ENCODE results near the gene SYT9. TPM values are rescaled to one million over a fixed set of nuclear protein-coding genes. Genes with fewer than 3 reads are reported as not detected.

Gene SYT9
- total RNA-seq, 1 experiment from 2014 or later = not detected

DNA sequence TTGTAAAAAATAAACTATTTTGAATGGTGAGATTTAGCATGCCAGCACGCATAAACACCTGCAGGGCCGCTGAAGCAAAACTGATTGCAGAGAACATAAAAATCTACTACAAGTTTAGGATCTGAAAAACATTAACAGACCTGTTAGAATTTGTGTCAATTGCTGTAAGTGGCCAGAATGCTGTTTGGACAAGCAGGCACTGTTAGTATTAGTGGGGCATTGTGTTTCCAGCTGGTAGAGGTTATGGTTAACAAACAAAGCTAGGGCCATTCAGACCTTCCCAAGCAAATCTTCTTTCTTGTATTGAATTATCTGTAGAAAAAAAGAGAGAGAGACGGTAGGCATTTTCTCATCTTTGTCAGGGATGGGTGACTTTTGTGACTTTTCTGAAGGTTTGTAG is 176.0 kb downstream of the SYT9 start:
- DNase-seq (ENCODE audit: low read depth) = no peak

DNA sequence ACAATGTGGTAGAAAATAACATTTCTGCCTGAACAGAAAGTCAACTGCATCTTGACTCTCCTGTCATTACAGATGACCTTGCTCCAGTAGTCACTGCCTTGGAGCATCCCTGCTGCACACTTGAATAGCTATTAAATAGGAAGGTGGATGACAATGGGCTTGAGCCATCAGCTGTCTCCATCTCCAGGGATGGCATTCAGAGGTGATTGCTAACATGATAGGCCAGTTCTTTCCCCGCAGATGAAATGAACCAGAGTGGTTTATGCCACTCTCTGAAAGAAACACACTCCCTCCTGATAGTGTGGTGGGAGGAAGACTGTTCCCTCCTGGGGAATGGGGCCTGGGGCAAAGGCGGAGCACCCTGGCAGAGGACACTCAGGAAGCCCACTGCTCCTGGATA is 176.5 kb downstream of the SYT9 start:
- DNase-seq (ENCODE audit: low read depth) = no peak

DNA sequence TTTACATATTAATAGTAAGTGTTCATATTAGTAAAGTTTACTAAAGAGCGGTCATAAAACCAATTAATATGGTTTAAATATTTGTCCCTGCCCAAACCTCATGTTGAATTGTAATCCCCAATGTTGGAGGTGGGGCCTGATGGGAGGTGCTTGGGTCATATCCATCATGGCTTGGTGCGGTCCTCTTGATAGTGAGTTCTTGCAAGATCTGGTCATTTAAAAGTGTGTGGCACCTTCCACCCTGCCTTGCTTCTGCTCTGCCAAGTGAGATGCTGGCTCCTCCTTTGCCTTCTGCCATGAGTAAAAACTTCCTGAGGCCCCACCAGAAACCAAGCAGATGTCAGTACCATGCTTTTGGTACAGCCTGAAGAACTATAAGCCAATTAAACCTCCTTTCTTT is 178.8 kb downstream of the SYT9 start:
- no peak for DNase-seq (ENCODE audit: low read depth)

DNA sequence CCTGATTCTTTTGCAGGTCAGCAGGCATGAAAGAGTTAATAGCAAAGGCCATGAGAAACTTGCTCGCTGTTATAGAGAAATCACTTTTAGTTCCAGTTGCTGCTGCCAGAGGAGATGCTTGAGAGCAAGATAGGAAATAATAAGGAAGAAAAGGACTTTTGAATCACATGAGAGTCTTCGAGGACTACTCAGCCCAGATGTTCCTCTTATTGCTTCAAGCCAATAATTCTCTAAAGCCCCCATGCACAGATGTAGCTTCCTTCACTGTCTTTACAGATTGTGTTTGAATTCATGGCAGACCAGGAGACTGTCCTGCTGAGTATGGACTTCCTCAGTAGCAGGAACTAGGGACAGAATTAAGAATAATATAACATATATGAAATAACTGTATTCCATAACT is 183.5 kb downstream of the SYT9 start:
- DNase-seq (ENCODE audit: low read depth) = no peak

DNA sequence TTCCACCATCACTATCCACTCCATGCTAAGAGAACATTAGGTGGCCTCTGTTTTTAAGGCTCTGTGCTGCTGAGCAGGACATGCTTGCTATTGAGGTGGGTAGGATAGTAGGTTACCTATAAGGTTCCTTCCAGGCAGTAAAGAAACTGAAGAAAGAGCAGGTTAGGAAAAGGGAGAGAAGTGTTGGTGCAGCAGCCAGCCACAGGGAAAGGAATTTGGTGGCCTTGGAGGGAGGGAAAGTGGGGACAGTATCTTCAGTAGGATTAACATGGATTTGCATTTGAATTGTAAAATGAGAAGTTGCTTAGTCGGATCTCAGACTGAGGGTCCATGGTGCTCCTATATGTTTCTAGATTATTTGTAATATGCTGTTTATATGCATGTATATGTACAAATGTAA is 184.4 kb downstream of the SYT9 start:
- no peak for DNase-seq (ENCODE audit: low read depth)

DNA sequence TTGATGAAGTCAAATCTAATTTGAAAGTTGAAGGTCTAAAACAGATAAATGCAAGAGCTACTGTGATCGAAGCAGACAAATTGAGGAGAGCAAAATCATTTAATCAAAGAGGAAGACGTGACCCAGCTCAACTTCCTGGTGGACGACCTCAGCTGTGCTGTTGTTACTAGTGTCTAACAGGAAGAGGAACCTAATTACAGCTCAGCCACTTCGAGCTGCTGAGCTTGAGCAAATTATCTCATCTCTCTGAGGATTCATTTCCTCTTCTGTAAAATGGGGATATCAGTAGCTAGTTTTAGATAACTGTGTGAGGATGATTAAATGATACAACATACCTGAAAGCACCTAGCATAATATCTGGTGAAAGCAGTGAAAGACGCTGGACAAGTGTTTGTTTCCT is 185.0 kb downstream of the SYT9 start:
- no peak for DNase-seq (ENCODE audit: low read depth)

DNA sequence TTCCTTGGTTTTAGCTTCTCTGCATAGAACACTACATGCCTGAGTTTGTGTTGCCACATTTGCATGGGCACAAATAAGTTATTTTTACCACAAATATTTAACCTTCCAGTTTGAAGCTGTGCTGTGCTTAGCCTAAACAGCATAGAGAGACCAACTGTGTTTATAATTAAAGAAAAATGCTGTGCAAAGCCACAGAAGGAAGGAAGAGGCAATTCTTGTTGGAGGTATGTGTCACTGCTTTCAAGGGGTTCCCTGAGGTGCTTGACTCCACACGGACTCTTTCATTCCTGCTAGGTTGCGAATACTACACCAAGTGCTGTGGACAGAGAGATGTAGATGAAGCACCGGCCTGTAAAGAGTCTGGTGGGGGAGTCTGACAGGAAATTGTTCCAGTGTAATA is 186.0 kb downstream of the SYT9 start:
- peak; percentile 35 for DNase-seq (ENCODE audit: low read depth)

DNA sequence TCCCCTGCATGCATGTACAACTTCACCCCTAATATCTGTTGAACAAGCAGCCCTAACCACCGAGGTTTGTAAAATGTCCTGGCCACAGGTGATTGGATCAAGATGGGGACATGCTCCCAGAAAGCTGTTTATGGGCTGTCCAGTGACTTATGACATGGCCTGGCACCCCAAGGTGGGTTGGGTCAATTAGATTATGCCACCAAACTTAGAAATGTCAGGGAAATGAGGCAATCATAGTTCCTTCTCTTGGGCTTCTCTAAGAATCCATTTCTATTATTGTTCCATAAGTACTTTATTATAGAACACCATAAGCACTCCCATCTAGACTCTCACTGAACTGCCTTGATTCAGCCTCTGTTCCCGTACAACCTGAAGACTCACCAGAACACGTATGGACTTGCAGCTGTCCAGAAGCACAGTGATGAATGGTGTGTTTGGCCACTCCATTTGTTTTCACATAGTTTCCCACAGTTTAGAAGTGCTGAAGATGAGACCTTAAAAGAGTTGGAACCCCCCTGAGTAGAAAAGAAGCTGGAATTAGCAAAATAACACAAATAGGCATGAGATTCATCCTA is 188.1 kb downstream of the SYT9 start:
- DNase-seq (ENCODE audit: low read depth) = no peak

DNA sequence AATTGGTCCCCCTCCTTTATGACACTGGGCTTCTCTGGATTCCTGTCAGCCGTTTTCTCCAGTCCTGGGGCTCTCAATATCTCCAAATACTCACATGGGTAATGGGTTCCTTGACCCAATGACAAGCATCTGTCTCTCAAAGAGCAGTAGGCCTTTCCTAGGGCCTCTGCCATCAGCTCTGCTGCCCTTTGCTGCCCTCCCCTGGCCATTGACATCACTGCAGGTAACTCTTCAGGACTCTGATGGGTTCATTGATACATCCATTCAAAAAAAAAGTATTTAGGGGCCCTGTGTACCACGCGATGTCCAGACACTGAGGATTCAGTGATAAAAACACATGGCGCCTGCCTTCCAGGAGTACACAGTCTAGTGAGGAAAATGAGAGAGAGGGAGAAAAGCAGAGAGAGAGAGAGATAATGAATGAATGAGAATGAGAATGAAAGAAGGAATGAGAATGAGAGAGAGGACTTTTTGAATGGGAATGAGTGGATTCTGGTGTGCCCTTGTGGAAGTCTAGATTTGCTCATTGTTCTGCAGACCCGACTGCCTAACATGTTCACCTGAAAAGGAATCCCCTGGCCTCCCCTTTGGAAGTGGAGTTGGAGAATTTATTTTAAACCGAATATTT is 191.0 kb downstream of the SYT9 start:
- peak; percentile 24 for DNase-seq (ENCODE audit: low read depth)

DNA sequence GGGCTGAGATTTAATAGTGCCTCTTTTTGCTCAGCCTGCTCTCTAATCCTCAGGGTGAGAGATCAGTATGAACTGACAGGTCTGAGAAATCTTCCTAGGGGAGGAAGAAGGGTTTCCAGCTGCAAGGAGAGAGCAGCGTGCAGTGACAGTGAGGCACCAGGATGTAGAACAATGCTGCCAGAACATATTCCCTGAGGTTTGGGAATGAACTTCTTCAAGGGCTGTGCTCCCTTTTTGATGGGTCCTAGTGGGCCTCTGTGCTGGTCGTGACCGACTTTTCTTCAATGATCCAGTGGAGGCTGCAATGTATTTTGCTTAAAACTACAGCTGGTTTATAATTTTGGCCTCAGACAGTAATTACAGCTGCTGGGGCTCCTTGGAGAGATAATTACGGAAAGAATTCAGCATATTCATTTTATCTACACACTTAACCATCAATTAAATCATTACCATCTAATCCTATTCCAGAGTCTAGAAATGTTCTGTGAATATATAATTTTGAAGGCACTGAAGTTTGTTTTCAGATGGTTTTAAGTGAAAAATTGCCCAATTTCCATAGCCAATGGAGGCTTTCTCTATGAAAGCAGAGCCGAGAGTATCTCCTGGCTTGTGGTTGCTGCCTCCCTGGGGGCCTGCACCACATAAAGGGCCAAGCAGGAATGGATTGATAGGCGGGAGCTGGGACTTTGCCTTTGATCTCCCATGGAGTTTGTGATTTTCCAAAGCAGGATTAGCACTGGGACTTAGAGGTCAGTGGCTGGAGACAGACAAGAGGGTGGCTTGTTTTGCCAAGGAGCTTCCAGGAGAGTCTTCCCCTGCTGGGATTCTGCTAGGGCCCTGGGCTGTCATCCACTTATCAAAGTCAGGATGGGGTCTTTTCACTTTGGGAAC is 192.6 kb downstream of the SYT9 start:
- no peak for DNase-seq (ENCODE audit: low read depth)

DNA sequence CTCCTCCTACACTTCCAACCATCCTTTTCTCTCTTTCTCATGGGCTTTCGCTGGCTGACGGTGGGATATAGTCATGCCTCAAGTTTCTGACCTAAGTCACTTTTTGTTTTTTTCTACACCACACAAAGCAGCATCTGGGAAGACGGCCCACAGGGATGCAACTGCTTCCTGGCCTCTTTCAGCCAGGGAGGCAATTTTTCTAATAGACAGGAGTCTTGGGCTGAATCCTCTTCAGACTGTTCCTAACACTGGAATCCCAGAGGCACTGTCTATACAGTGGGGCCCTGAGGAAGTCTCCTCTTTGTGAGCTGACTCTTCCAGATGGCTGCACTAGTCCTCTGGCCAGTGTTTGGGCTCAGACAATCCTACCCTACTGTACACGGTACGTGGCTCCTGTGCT is 193.9 kb downstream of the SYT9 start:
- no peak for DNase-seq (ENCODE audit: low read depth)

DNA sequence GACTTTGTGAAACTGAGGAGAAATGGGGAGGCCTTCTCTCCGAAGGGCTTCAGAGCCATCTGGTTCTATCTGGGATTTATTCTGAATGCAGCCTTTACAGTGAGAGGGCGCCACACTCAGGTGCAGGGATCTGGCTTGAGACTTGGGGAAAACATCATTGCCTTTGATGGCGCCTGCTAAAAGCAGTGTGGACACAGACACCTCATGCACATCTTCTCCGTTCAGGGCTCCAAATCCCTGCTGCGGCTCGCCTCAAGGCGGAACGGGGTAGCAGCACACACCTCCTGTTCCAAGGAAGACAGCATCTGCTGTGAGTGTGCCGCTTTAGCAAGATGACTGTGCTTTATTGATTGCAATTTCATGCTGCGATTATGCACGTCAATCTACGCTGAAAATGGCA is 196.5 kb downstream of the SYT9 start:
- no peak for DNase-seq (ENCODE audit: low read depth)

DNA sequence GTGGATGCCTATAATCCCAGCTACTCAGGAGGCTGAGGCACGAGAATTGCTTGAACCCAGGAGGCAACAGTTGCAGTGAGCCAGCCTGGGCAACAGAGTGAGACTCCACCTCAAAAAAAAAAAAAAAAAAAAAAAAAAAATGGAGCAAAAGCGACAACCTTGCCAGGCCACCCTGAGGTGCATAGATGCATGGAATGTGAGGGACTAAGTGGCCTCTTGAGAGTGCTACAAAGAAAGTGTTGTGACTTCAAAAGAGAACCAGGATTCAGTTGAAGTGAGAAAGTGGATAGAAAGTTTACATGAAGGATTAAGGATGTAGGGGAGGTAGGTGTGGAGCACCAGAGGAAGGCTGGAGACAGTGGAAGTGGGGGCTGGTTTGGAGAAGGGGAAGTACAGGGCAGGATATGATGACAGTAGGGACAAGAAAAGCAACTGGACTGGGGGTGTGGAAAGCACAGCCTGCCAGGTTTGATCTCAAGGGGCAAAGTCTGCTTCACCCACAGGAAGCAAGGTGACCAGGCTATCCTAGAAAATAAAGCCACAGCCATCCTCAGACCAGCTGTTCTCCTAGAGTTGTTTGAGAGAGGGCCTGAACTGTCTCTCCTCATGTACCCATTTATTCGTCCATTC is 197.6 kb downstream of the SYT9 start:
- no peak for DNase-seq (ENCODE audit: low read depth)

DNA sequence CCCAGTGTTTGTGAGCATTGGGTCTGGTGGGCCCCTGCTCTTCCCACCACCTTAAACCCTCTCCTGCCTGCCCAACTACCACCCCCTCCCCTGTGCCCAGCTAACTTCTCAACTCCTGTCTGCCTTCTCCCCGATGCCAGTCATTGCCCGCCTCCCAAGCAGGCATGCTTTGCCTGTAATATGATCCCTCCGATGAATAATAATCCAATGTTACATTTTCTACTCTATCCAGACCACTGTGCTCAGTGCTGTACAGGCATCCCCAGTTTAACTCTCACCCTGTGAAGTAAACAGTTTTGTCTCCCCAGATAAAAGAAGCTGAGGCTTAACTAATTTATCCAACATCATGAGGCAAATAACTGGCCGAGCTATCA is 198.1 kb downstream of the SYT9 start:
- no peak for DNase-seq (ENCODE audit: low read depth)

DNA sequence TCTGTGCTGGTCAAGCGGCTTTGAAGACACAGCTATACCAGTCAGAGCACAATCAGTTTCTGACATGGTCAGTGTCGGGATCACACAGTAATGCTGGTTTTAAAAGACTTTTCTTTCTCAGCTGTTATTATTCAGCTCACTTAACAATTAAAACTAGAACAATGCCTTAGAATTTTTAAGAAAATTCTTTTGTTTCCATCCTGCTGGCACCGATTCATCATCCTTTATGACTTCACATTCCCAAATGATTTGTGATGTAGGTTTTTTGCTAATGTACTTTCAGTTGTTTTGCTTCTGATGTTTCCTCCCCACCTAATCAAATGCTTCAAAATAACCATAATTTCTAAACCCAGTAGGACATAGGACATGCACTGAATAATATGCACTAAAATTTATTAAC is 199.1 kb downstream of the SYT9 start:
- DNase-seq (ENCODE audit: low read depth) = no peak

DNA sequence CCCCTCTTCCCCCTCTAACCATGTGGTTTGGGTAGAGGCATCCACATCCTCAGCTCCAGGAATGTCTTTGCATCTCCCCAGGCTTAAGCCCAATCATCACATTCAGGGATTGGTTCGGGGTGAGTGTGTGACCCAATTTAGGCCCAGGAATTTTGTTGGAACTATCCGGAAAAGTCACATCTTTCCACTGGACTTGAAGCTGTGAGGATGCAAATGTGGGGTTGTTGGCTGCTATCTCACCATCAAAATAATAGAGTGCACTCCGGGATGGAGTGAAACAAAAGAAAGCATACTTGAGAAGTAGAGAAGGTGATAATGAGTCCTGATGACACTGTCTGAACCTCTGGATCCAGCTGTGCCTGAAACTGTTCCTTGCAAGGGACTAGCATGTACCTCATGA is 199.8 kb downstream of the SYT9 start:
- DNase-seq (ENCODE audit: low read depth) = no peak

DNA sequence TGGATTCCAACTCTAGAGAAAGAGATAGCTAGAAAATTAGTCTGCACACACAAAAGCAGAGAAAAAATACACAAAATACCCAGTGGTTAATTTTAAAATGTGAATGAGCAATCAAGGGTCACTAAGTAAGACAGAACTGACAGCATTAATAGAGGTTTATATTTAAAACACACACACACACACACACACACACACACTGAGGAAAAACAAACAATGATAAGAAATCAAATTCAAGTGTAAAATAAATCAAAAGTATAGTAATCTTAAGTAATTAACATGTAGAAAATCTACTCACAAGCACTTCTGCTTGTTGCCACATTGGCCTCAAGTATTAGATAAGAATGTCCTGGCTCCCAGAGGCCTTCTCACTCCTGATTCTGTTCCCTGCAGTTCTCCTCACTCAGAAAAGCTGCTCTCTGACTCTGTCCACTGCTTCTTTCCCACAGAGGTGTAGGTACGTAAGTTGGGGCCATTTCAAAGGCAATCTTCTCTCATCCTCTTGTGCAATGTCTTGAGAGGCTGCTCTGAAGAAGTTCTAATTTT is 200.3 kb downstream of the SYT9 start:
- DNase-seq (ENCODE audit: low read depth) = no peak

DNA sequence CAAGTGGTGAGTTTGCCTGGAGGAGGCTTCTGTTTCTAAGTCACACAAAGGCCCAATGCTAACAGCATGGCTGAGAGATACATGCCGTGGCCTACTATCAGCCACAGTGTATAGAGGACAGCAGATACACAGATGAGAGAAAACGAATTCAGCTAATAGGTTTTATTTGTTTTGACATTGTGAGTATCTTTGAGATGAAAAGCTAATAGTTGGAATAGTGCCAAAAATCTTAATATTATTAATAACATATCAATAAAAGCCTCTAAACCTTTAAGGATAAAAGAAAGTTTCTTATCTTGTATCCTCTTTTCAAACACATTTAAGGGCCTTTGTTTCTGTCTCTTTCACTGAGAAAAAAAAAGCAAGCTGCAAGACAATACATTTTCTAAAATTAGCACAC is 203.2 kb downstream of the SYT9 start:
- no peak for DNase-seq (ENCODE audit: low read depth)

DNA sequence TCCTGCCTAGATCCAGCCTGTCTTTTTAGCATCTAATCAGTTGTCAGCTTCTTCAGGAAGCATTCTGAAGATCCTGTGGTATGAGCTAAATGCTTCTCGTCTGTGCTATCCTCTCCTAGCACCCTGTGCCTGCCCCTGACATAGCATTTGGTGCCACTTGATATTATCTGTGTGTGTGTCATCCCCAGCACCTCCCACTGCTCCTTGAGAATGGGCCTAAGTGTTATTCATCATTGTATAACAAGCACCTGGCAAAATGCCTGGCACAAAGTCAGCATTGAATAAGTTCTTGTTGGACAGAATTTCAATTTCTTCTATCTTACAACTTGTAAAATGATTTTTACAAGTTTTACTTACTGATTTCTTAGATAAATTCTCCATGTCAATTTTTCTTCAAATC is 205.5 kb downstream of the SYT9 start:
- DNase-seq (ENCODE audit: low read depth) = peak; percentile 39

DNA sequence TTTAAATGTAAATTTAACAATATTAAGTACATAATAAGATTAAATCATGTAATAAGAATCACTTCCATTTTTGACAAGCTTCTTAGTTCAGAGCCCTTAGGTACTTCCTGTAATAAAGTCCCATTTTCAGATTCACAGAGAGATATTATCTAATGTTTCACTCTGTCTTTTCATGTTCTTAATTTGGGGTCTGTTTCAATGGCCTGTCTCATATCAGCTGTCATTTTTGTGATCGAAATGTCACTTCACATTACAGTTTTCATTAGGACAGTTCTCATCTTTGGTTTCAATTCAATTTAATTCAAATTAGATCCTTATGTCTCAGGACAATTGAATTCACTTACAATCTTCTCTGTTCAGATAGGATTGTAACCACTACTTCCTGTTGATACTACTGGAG is 211.0 kb downstream of the SYT9 start:
- no peak for DNase-seq (ENCODE audit: low read depth)

DNA sequence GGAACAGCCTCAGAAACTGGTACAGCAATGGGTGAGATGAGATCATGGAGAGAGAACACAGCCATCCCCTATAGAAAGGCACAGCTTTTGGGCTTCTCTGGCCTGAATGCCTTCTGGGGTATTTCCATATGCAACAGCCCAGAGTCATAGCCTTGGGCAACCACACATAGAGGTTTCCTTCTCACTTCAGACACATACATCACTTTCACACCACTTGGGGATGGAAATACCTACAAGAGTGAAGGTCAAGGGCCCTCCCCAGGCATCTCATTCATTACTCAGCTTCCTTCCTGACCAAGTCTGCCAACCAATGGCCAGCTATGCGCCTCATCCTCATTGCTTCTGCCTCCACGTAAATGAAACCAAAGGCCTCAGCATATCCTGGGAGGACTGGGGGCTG is 215.9 kb downstream of the SYT9 start:
- no peak for DNase-seq (ENCODE audit: low read depth)

DNA sequence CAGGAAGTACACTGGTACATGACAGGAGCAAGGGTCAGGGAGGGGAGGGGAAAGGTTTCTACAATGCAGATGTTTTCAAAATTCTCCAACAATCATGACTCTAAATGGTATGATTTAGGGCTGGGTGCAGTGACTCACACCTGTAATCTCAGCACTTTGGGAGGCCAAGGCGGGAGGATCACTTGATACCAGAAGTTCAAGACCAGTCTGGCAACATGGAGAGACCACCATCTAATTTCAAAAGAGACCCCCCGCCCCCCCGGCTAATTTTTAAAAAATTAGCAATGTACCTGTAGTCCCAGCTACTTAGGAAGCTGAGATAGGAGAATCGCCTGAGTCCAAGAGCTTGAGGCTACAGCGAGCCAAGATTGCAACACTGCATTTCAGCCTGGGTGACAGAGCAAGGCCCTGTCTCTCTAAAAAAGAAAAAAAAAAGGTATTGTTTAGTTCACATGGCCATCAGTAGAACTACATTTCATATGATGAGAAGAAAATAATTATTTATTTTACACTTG is 217.7 kb downstream of the SYT9 start:
- no peak for DNase-seq (ENCODE audit: low read depth)
